ENCODE results near the gene ZNF200. TPM values are rescaled to one million over a fixed set of nuclear protein-coding genes. Genes with fewer than 3 reads are reported as not detected.
A peak's percentile ranks its signal among the peaks of the same experiment; 100 is the strongest.

The ZNF200 gene
- total and polyA plus RNA-seq, 2 of the 13 experiments (the other 11 are each of a cell fraction or from before 2014, with no cell fraction given): 3.5 to 16.5 TPM

DNA sequence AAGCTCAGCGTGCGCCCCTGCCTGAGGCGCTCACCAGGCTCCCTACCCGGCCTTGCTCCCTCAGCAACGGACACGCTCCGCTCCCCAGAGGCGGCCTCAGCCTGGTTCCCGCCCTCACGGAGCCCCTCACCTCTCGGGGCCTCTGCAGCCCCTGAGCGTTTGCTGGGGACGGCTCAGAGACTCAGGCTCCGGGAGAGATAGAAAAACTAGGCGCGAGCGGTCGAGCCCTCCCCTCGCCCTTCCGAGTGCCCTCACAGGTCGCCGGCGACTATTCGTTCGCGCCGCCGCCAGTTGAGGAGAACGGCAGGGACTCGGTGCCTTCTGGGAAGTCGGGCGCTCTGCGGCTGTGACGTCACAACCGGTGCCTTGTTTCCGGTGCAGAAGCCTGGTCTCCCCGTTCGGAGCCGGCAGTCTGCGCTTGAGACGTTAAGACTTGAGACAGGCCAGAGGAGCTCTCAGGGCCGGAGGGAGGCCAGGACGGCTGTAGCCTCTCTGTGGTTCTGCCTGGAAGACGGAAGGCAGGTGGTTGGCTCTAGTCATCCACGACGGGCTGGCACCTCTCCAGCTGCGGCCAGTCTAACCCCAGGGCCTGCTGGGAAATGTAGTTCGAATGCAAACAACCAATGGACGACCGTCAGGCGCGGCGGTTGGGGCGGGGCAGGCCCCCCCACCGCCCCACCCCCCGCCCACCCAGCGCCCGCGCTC, at the start of gene ZNF200 (continued):
- TF ChIP-seq ZC3H4 (CRISPR knock-in tag; IDR thresholded peaks at IDR 0.05; ENCODE audit: borderline replicate concordance) (no peak), TBX2 (CRISPR knock-in tag; IDR thresholded peaks at IDR 0.05; ENCODE audit: borderline replicate concordance) (no peak; the same call in 1 of the 2 replicates), ZNF768 (CRISPR knock-in tag; IDR thresholded peaks at IDR 0.05) (0 out of 2 replicates have a peak, but pooled peaks have one; percentile 15), PRDM4 (CRISPR knock-in tag; IDR thresholded peaks at IDR 0.05; ENCODE audit: borderline replicate concordance) (no peak), ZNF180 (CRISPR knock-in tag; IDR thresholded peaks at IDR 0.05; ENCODE audit: borderline replicate concordance, low read depth) (no peak), NONO (IDR thresholded peaks at IDR 0.05) (no peak), NONO (CRISPR knock-in tag; conservative IDR thresholded peaks at IDR 0.05) (peak; percentile 72), ZNF772 (CRISPR knock-in tag; IDR thresholded peaks at IDR 0.05) (no peak), ZNF782 (CRISPR knock-in tag; IDR thresholded peaks at IDR 0.05; ENCODE audit: borderline replicate concordance) (peak; percentile 57; the same call in 1 of the 2 replicates), SMARCE1 (IDR thresholded peaks at IDR 0.05; ENCODE audit: borderline replicate concordance) (no peak), PAX8 (CRISPR knock-in tag; IDR thresholded peaks at IDR 0.05; ENCODE audit: borderline replicate concordance) (peak; percentile 63; the same call in 1 of the 2 replicates), GTF3A (CRISPR knock-in tag; conservative IDR thresholded peaks at IDR 0.05) (no peak), ZC3H13 (CRISPR knock-in tag; IDR thresholded peaks at IDR 0.05) (no peak), SMAD9 (CRISPR knock-in tag; IDR thresholded peaks at IDR 0.05) (0 out of 2 replicates have a peak, but pooled peaks have one; percentile 43), PHF20 (CRISPR knock-in tag; IDR thresholded peaks at IDR 0.05) (peak; percentile 88), FIP1L1 (IDR thresholded peaks at IDR 0.05; ENCODE audit: borderline replicate concordance, insufficient read depth, low read depth, low read length) (no peak), CENPT (CRISPR knock-in tag; IDR thresholded peaks at IDR 0.05; ENCODE audit: low read depth) (no peak), ZNF713 (CRISPR knock-in tag; IDR thresholded peaks at IDR 0.05) (0 out of 2 replicates have a peak, but pooled peaks have one; percentile 54)
- TF ChIP-seq, protein P1, sequence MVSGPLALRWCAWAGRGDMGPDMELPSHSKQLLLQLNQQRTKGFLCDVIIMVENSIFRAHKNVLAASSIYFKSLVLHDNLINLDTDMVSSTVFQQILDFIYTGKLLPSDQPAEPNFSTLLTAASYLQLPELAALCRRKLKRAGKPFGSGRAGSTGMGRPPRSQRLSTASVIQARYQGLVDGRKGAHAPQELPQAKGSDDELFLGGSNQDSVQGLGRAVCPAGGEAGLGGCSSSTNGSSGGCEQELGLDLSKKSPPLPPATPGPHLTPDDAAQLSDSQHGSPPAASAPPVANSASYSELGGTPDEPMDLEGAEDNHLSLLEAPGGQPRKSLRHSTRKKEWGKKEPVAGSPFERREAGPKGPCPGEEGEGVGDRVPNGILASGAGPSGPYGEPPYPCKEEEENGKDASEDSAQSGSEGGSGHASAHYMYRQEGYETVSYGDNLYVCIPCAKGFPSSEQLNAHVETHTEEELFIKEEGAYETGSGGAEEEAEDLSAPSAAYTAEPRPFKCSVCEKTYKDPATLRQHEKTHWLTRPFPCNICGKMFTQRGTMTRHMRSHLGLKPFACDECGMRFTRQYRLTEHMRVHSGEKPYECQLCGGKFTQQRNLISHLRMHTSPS (CRISPR knock-in tag; IDR thresholded peaks at IDR 0.05; ENCODE audit: low read depth): no peak
- TF ChIP-seq, protein P2, sequence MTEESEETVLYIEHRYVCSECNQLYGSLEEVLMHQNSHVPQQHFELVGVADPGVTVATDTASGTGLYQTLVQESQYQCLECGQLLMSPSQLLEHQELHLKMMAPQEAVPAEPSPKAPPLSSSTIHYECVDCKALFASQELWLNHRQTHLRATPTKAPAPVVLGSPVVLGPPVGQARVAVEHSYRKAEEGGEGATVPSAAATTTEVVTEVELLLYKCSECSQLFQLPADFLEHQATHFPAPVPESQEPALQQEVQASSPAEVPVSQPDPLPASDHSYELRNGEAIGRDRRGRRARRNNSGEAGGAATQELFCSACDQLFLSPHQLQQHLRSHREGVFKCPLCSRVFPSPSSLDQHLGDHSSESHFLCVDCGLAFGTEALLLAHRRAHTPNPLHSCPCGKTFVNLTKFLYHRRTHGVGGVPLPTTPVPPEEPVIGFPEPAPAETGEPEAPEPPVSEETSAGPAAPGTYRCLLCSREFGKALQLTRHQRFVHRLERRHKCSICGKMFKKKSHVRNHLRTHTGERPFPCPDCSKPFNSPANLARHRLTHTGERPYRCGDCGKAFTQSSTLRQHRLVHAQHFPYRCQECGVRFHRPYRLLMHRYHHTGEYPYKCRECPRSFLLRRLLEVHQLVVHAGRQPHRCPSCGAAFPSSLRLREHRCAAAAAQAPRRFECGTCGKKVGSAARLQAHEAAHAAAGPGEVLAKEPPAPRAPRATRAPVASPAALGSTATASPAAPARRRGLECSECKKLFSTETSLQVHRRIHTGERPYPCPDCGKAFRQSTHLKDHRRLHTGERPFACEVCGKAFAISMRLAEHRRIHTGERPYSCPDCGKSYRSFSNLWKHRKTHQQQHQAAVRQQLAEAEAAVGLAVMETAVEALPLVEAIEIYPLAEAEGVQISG (CRISPR knock-in tag; IDR thresholded peaks at IDR 0.05): peak; percentile 90

All from HepG2 (cell line).